Measurements from ENCODE around the gene INTS4. TPM values are rescaled to one million over a fixed set of nuclear protein-coding genes. Genes with fewer than 3 reads are reported as not detected.
"Not testable (repeated sequence)": the region's sequence is repeated elsewhere in the genome, so short reads cannot be mapped to it uniquely, and the experiment has no call there.

INTS4 gene, protein sequence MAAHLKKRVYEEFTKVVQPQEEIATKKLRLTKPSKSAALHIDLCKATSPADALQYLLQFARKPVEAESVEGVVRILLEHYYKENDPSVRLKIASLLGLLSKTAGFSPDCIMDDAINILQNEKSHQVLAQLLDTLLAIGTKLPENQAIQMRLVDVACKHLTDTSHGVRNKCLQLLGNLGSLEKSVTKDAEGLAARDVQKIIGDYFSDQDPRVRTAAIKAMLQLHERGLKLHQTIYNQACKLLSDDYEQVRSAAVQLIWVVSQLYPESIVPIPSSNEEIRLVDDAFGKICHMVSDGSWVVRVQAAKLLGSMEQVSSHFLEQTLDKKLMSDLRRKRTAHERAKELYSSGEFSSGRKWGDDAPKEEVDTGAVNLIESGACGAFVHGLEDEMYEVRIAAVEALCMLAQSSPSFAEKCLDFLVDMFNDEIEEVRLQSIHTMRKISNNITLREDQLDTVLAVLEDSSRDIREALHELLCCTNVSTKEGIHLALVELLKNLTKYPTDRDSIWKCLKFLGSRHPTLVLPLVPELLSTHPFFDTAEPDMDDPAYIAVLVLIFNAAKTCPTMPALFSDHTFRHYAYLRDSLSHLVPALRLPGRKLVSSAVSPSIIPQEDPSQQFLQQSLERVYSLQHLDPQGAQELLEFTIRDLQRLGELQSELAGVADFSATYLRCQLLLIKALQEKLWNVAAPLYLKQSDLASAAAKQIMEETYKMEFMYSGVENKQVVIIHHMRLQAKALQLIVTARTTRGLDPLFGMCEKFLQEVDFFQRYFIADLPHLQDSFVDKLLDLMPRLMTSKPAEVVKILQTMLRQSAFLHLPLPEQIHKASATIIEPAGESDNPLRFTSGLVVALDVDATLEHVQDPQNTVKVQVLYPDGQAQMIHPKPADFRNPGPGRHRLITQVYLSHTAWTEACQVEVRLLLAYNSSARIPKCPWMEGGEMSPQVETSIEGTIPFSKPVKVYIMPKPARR
- 26.5 and 28.2 TPM in 2 replicates for total RNA-seq (2014; rRNA removed; shearing (Covaris generic))

DNA sequence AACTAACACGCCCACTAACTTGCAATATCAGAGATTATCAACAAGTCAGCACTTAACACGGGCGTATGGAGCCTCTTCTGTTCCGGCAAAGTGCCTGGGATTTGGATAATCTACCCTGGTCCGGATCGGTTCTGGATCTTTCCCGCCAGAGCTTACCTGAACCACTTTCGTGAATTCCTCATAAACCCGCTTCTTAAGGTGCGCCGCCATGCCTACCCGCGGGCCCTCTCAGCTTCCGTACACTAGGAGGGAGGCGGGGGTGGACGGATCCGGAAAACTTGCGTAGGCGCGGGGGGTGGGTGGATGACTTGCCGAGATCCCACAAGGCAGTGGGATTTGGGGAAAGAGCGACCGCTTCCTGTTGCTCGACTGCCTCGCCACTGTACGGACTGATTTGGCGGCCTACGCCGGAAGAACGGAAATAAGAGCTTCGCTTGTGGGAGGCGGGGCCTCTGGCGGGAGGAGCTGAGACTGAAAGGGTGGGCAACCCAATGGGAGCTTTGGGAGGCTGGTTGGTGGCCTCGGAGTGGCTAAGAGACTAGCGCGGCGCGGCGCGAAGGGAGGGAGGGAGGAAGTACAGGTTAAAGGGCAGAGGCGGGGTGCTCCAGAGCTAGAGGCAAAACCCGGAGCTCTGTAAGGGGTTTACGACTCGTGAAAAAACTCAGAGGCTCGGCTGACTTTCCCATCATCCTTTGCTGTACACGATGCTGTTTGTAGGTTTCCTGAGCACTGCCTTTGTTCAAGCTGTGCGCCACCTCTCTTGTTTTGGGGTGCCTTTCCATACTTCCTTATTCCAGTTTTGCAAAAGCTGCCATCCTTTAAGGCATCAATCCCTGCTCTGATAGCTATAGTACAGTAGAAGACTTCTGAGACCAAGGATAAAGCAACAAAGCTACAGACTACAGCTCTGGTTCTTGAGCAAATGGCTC lies at the start of gene INTS4:
TSS of gene INTS4 (minus strand) at position 235 of the 929 bp plus-strand sequence. CDS start at position 210, 25 bp downstream.
- DNase-seq (ENCODE audit: low spot score) = peak; percentile 99

DNA sequence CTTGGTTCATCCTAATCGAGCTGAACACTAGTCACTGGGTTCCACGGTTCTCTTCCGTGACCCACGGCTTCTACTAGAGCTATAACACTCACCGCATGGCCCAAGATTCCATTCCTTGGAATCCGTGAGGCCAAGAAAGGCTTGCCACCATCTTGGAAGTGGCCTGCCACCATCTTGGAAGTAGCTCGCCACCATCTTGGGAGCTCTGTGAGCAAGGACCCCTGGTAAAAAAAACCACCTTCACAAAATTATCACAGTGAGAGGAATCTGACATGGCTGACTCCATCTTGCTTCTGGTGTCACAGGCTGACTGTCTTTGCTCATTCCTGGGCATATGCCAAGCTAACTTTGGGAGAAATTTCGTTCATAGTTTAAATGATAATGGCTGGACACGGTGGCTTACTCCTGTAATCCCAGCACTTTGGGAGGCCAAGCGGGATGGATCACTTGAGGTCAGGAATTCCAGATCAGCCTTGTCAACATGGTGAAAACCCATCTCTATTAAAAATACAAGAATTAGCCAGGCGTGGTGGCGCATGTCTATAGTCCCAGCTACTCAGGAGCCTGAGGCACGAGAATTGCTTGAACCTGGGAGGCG lies 47.5 kb upstream of the INTS4 start:
- DNase-seq (ENCODE audit: low spot score) = no peak

DNA sequence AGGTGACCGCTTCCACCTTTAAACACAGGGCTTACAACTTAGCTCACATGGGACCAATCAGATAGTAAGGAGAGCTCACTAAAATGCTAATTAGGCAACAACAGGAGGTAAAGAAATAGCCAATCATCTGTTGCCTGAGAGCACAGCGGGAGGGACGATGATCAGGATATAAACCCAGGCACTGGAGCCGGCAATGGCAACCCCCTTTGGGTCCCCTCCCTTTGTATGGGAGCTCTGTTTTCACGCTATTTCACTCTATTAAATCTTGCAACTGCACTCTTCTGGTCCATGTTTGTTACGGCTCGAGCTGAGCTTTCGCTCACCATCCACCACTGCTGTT lies 46.9 kb upstream of the INTS4 start:
- DNase-seq (ENCODE audit: low spot score) = not testable (repeated sequence)

DNA sequence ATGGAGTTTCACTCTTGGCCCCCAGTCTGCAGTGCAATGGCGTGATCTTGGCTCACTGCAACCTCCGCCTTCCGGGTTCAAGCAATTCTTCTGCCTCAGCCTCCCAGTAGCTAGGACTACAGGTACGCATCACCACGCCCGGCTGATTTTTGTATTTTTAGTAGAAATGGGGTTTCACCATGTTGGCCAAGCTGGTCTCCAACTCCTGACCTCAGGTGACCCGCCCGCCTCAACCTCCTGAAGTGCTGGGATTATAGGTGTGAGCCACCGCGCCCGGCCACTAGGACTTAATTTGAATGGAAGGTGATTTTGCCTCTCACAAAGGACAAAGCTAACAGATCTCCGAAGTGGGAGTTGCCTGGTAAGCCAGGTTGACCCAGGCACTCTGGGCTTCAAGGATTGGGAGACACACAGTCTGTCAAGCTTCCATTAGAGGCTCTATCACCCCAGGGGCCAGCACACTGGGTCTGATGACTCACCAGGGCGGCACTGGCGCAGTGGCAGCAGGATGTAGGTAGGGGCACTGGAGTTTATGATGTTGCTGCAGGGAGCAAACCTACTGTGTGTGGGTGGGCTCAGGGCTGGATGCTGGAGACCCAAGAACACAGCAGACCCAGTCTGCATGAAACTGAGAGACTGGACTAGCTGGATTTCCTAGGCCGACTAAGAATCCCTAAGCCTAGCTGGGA lies 46.4 kb upstream of the INTS4 start:
- peak; percentile 55 for DNase-seq (ENCODE audit: low spot score)

DNA sequence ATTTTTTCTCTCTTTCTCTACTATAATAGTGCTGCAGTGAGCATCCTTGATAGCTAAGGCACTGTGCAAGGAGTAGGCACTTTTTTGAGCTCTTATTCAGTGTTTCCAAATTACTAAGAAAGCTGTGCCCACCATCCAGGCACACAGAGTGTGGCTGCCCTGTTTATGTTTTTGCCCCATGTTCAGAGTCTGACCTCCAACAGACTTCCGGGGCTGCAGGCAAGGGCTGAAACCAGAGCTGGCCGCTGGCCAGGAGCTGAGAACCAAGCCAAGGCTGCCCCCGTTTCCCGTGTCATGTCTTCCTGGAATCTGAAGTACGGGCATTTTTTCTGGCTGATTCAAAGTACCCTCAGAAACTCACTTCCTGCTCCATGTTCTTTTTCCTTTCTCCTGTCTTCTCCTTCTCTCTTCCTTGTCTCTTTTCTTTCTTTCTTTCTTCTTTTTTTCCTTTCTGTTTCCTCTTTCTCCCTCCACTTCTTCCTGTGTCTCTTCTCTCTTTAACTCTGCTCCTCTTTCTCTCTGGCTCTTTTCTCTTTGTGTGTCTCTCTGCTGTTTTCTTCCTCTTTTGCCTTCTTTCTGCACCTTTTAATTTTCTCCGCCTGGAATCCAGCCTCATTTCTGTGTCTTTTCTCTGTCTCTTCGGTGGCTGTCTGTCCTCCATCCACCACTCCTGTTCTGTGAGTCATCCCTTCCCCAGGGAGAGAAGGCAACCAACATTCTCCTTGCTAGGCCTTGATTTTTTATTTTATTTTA lies 45.6 kb upstream of the INTS4 start:
- peak; percentile 84 for DNase-seq (ENCODE audit: low spot score)

DNA sequence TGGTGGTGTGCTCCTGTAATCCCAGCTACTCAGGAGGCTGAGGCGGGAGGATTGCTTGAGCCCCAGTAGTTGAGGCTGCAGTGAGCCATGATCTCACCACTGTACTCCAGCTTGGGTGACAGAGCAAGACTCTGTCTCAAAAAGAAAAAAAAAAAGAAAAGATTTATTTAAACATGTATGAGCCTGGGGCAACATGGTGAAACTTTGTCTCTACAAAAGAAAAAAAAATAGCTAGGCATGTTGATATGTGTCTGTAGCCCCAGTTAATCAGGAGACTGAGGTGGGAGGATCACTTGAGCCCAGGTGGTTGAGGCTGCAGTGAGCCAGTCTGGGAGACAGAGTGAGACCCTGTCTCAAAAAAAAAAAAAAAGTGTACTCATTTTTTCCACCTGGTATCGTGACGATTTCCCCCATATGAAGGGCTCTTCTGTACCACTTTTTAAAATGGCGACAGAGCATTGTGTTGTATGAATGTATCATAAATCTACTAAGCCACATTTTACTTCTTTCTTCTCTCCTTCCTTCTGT lies 45.0 kb upstream of the INTS4 start:
- DNase-seq (ENCODE audit: low spot score) = no peak

DNA sequence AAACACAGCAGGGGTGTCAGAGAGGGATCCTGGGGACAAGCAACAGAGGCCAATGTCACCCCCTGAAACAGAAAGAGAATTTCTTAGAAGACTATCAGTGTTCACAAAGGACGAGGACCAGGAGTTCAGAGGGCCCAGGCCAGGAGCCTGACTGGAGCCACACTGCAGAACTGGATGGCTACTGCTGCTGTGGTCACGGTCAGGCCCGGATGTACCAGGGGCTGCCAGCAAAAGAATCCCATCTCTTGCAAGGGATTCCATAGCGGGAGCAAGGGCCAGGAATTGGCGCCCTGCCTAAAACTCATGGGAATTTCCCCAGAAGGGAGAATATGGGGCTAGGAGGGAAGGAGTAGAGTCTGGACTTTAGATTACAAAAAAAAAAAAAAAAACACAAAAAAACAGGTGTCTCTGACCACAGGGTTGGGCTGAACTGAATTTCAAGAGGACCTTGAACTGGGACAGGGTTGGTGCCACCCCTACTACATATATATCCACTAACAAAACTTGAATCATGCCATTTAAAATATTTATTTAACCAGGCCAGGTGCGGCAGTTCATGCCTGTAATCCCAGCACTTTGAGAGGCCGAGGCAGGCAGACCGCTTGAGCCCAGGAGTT lies 44.3 kb upstream of the INTS4 start:
- DNase-seq (ENCODE audit: low spot score) = no peak

DNA sequence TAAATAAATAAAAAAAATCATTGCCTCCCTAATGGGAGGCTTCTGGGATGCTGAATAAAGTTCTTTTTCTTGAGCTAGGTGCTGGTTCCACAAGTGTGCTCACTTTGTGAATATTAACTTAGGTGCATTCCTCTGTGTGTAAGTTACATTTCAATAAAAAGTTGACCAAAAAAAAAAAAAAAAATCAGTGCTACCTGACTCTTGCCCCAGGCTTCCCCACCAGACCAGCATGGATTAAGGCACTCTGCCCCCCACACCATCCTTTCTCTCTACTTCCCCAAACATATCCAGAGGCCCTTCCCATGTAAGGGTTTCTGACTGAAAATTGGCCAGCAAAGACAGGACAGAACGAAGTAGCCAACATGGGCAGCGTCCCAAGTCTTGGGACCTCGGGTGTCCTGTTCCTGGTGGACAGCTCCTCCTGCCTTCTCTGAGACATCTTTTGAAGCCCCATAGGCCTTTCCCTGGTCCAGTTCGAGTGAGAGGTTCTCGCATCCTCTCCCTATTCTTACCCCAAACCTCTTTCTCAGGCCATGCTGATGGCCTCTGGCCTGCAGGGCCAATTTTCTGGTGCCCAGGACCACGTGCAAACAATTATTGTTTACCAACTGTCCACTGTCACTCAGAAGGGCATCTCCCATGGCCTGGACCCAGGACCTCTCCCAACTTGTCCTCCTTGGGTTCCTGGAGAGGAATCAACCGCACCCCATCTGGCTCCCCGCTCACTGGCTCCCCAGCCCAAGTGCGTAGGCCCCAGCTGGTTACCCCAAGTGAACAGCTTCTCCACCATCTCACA lies 43.6 kb upstream of the INTS4 start:
- DNase-seq (ENCODE audit: low spot score) = no peak

DNA sequence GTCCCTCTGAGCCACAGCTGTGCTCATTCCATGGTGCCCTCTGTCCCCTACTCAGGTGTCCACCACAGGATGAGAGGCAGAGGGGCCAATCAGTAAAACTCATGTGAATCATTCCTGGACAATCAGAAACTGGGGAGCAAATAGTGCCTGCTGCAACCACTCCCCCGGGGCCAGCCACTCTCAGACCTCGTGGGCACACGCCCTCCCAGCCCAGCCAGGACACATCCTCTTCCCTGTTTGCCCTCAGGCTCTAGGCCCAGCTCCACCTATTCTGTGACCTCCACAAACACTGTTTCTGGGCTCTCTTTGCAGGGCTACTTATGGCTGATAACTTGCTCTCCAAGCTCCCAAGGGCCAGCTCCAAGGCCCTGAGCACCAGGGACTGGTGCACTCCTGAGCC lies 42.6 kb upstream of the INTS4 start:
- no peak for DNase-seq (ENCODE audit: low spot score)

DNA sequence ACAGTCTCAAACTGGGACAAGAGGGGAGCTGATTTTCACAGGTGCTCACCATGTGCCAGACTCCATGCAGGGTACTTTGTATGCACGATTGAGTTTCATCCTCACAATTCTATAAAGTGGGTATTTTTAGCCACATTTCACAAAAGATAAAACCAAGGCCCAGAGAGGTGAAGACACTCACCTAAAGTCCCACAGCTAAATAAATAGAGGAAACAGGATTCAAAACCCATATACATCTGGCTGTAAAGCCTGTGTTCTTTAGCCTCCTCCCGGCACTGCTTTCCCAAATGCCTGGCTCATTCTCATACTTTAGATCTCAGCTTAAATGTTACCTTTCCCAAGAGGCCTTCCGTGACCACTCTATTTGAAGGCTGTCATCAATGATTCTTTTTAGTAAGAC lies 41.8 kb upstream of the INTS4 start:
- DNase-seq (ENCODE audit: low spot score) = no peak

DNA sequence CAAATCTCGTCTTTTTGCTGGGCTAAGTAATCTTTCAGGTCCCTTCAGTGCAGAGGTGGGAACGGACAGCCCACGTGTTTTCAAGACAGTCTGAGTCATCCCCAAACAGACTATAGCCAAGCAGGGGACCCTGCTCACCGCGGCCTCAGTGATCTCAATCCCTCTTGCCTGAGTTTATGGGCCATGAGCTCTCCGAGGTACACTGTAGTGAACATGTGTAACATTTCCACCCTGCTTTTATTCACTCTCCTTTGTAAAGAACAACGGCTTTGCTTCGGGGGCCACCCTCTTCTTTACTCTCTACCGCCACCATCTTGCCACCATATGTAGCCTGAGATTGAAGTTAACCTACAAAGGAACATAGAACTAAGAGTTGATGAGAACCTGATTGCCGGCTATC lies 40.2 kb upstream of the INTS4 start:
- no peak for DNase-seq (ENCODE audit: low spot score)

DNA sequence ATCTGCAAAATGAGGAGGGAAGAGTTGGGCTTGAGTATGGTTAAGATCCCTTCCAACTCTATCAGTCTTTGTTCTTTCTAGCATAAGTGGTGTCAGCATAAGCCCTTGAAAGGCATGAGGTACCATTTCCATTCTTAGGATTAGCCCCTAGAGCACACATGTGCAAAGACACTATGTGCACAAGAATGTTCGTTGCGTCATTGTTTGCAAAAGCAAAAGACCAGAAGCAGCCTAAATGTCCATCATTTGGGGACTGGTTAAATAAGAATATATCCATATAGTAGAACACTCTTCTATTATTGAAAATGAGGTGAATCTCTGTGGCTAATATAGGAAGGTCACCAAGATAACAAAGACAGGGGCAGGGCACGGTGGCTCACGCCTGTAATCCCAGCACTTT lies 38.6 kb upstream of the INTS4 start:
- no peak for DNase-seq (ENCODE audit: low spot score)

DNA sequence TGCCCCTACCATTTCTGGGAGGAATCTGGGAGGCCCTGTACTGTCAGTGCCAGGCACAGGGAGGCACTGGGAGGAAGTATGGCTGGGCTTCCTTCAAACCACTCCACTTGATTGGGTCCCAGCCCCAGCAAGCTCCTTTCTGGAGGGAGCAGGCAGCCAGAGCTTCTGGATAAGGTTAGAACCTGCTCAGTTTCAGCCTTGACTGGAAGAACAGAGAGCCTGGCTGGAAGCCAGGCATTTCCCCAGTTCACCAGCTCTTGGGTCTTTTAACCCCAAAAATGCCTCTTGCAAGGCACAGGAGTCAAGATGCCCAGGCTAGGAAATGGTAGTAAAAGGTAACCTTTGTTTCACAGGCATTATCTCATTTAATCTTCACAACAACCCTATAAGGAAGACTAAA lies 37.6 kb upstream of the INTS4 start:
- no peak for DNase-seq (ENCODE audit: low spot score)

DNA sequence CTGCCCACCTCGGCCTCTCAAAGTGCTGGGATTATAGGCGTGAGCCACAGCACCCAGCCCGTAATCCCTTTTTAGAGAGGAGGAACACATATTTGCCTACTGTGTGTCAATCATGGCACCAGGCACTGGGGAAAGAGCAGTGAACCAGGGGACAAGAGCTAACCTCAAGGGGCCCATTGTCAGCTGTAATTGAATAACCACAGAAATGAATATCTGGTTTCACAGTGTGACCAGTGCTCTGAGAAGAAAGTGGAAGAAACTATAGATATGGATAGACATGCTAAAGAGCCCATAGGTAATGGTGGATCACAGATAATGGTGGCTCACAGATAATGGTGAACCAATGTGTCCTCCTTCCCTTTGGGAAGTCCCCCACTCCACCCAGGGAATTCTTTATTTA lies 37.2 kb upstream of the INTS4 start:
- no peak for DNase-seq (ENCODE audit: low spot score)

DNA sequence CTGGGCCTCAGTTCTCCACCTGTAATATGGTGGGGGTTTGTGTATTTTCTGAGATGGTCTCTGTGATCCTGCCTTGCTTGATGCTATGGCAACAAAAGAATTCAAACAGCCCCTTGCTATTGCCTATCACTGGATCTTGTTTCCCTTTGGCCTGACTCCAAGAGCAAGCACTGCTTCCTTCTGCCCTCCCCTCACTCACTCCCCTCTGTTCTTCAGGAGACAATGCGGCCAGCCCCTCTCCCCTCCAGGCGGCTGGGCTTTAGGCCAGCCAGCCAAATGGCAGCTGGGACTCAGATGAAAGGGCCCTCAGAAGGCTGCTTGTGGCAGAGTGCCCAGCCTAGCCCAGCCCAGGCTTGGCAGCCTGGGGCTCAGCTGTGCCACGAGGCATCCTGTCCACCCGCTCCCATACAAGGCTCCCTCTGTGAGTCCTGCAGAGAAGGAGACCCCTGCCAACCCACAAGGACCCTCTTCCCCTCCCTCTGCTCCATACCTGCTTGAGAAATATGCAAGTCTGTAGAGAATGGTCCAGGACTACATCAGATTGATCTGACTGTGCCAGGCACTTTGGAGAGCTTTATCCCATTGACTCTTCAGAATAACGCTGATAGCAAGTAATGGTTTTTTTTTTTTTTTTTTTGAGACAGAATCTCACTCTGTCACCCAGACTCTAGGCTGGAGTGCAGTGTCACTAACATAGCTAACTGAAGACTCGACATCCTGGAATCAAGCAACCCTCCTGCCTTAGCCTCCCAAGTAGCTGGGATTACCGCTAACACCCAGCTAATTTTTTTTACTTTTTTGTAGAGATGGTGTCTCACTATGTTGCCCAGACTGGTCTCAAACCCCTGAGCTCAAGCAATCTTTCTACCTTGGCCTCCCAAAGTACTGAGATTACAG lies 36.2 kb upstream of the INTS4 start:
- DNase-seq (ENCODE audit: low spot score) = peak; percentile 81

DNA sequence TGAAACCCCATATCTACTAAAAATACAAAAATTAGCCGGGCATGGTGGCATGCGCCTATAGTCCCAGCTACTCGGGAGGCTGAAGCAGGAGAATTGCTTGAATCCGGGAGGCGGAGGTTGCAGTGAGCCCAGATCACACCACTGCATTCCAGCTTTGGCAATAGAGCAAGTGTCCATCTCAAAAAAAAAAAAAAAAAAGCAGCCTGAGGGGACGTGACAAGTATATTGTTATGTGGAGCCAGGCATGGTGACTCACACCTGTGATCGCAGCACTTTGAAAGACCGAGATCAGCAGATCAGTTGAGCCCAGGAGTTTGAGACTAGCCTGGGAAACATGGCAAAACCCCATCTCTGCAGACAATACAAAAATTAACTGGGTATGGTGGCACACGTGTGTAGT lies 34.0 kb upstream of the INTS4 start:
- peak; percentile 62 for DNase-seq (ENCODE audit: low spot score)

DNA sequence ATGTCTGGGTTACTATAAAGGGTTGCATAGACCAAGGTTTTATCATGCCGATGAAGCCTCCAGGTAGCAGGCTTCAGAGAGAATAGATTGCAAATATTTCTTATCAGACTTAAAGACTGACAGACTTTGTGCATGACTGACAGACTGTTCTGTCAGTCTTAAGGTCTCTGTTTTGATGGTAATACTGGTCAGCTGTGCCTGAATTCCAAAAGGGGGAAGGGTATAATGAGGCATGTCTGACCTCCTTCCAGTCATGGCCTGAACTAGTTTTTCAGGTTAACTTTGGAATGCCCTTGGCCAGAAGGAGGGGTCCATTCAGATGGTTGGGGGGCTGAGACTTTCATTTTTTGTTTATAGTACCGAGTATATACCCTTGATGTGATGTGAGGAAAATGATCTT lies 33.3 kb upstream of the INTS4 start:
- DNase-seq (ENCODE audit: low spot score) = no peak

All from H4 (cell line).